Stimulated activated CD8-positive, alpha-beta memory T cell treated with anti-CD3 and anti-CD28 coated beads, Interleukin-4, amount 100 ng/mL, for 48 hours (primary cell): ENCODE data around the gene MAP1A.
"Not testable (repeated sequence)": the region's sequence is repeated elsewhere in the genome, so short reads cannot be mapped to it uniquely, and the experiment has no call there.

Source experiments
- DNase-seq: peaks from one replicate; pipeline ENCODE4 v3.0.0-alpha.2; 2020

MAP1A gene

DNA sequence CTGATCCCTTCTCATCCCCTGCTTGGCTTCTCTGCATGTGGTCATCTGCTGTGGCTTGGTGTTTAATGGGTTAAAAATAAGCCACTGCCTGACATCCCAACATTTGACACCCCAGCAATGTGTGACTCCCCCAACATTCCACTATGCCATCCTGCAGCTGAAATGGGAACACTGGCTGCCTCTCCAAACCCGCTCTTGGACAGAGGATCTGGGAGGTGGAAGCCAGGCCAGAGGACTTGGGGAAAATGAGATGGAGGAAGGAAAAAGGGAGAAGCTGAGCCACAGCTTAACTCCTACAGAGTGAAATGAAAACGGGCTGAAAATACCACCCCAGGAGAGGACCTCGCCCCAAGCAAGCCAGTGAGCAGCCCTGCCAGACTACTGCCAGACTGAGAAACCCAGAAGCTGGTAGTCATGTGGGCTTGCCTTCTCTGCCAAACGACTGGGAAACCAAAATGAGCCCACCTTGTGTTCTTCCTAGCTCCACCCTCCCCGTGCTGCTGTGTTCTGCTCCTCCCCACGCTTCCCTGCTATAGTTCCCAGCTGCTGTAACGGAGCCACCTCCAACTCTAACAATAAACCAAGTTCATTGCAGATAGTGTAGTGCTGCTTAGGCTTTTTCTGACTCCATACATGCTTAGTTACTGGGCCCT lies 13.7 kb downstream of the MAP1A start:
- DNase-seq = no peak

DNA sequence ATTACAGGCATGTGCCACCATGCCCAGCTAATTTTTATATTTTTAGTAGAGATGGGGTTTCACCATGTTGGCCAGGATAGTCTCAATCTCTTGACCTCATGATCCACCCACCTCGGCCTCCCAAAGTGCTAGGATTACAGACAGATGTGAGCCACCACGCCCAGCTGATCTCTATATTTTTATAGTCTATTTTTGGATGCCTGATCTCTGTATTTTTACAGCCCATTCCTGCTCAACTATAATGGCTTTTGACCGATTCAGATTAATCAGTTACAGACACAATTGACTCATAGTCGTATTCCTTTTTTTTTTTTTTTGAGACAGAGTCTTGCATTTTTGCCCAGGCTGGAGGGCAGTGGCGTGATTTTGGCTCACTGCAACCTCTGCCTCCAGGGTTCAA lies 15.4 kb downstream of the MAP1A start:
- DNase-seq = not testable (repeated sequence)

DNA sequence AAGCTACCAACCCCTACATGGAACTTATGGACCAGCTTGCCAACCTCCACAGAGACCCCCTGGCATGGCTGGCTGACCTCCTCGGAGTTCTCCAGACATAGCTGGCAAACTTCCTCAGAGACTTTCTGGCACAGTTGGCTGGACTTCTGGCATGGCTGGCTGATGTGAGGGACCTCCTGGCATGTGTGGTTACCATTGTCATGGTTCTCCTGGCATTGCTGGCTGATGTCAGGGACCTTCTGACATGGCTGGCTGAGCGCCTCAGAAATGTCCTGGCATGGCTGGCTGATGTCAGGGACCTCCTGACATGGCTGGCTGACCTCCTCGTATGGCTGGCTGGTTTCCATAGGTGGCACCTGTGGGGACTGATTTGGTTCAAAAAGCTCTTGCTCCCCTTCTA lies 17.5 kb downstream of the MAP1A start:
- DNase-seq = no peak

DNA sequence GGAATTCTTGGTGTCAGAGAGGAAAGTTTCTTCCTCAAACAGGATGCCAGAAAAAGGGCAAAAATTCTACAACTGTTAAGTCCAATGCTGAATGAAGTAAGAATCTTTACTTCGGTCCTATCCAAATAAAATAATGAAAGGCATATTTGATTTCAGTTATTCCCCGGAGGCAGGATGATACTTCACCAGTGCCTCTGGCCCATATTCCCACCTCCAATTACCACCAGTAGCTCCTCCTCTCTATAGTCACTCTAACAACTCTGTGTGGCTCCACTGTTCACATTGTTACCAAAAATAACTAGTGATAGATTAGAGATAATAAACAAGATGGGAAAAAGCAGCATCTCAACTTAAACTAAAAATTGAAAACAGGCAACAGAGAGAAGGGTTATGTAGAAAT lies 20.7 kb downstream of the MAP1A start:
- no peak for DNase-seq

DNA sequence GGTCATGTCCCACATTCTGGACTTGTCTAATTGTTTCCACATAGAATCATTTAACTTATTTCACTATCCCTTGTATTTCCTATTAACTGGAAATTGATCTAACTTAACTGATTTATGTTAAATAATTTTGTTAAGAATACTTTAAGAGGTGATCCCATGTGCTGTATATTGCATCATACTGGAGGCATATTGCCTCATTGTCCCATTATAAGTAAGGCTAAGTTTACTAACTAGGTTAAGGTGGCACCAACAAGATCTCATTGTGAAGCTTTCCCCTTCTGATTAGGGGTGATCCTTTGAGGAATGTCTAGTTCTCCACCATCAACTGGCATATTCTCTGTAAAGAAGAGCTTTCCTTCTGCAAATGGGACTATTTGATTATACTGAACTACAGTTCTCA lies 24.4 kb downstream of the MAP1A start:
- DNase-seq = no peak

DNA sequence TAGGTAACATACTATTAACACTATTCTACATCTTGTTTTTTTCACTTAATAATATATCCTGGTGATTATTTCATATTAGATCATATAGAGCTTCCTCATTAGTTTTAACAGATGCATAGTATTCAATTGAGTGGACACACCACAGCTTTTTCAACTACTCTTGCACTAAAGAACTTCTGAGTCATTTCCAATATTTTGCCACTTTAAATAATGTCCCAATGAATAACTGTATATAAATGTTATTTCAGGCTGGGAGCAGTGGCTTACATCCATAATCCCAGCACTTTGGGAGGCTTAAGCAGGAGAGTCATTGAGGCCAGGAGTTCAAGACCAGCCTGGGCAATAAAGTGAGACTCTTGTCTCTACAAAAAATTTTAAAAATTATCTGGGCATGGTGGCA lies 26.9 kb downstream of the MAP1A start:
- no peak for DNase-seq

DNA sequence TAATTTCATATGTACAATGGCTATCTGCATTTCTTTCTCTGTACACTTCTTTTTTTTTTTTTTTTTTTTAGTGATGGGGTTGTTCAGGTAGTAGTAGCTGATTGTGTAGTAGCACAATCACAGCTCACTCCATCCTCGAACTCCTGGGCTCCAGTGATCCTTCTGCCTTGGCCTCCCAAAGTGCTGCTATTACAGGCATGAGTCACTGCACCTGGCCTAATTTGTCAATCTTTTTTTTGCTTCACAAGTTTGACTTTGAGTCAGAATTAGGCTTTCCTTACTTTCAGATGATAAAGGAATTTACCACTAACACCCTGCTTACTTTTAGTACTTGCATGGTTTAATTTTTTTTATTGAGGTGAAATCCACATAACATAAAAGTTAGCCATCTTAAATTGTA lies 28.0 kb downstream of the MAP1A start:
- DNase-seq = no peak

DNA sequence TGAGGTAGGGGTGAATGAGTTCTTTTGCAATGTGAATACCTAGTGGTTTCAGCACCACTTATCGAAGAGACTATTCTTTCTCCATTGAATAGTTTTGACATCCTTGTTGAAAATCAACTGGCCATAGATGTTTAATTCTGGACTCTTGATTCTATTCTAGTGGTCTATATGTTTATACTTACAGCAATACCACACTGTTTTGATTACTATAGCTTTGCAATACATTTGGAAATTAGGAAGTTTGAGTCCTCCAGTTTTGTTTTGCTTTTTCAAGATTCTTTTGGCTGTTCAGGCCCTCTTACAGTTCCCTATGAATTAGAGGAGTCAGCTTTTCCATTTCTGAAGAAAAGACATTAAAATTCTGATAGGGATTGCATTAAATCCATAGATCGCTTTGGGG lies 30.1 kb downstream of the MAP1A start:
- DNase-seq = no peak

DNA sequence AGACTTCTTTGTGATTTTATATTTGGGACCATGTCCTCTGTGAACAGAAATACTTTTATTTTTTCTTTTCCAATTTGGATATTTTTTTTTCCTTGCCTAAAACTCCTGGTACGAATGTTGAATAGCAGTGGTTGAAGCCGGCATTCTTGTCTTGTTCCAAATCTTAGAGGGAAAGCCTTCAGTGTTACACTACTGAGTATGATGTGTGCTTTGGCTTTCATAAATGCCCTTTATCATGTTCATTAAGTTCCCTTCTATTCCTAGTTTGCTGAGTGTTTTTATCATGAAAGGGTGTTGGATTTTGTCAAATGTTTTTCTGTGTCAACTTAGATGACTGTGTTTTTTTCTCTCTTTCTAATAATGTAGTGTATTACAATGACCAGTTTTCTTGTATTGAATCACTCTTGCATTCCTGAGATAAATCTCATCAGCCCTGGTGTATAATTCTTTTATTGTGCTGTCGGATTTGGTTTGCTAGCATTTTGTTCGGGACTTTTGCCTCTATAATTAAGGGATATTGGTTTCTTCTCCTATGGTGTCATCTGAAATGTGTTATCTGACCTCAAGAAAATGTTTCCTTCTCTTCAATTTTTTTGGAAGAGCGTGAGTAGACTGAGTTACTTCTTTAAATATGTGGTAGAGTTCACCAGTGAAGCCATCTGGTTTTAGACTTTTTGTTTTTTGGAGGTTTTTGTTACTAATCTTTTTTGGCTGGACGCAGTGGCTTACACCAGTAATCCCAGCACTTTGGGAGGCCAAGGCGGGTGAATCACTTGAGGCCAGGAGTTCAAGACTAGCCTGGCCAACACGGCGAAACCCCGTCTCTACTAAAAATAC lies 33.3 kb downstream of the MAP1A start:
- DNase-seq = no peak

DNA sequence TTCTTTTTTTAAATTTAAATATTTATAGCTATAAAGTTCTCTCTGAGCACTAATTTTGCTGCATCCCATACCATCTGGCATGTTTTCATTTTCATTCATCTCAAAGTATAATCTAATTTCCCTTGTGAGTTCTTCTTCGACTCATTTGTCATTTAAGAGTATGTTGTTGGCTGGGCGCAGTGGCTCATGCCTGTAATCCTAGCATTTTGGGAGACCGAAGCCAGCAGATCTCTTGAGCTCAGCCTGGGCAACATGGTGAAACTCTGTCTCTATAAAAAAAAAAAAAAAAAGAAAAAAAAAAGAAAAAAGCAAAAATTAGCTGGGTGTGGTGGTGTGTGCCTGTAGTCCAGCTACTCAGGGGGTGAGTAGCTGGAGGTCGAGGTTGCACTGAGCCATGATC lies 34.8 kb downstream of the MAP1A start:
- DNase-seq = no peak

DNA sequence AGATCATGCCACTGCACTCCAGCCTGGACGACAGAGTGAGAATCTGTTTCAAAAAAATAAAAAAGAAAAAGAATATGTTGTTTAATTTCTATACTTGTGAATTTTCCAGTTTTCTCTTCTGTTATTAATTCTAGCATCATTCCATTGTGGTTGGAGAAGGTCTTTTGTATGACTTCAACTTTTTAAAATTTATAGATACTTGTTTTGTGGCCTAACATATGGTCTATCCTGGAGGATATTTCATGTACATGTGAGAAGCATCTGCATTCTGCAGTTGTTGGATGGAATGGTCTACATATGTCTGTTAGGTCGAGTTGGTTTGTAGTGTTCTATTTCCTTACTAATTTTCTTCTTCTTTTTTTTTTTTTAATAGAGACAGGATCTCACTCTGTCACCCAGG lies 35.6 kb downstream of the MAP1A start:
- no peak for DNase-seq

DNA sequence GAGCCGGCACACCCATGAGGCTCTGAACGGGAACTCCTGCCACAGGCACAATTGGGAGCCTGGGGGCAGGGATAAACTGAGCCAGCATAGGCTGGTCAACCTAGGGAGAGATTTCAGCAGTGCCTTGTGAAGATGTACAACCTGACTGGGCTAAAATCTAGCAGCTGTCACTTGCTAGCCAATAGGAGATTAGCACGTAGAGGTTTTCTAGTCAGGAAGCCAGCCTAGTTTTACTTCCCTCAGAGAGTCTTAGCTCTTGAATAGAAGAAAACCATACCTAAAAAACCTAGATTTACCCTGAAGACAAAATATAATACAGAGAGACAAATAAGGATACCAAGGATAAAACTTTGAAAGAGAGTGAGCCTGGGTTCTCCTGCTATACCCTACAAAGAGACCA lies 45.3 kb downstream of the MAP1A start:
- not testable (repeated sequence) for DNase-seq

DNA sequence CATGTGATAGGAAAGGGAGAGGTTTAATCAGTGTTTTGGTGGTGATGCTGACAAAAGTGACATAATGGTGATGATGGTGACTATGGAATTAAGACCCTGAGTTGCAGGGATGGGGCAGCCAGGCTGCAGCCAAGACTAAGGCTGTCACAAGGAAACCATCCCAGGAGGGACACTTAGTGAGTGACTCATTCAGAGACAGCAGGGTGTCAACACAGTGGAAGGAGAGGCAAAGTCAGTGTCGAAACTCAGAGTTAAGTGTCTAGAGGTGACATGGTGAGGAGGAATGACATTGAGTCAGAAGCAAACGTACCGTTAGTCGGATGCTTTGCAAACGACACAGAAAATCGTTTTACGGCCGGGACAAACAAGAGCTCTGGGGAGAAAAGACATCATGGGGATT lies 46.4 kb downstream of the MAP1A start:
- not testable (repeated sequence) for DNase-seq

DNA sequence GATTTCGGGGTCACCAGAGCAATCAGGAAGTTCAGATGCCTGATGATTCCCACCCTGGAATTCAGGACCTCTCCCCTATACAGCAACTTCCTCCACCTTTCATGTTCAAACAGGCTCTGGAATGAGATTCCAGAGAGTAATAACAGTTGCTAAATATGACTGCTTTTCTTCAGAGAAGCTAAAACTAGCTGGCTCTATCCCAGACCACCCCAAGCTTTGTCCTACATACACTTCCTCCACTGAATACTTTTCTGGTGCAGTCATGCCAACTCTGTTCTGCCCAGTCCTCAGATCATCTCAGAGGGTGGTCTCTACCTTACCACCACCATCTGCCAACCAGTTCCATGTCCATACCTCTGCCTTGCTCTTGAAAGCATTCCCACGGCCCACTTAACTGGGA lies 49.2 kb downstream of the MAP1A start:
- not testable (repeated sequence) for DNase-seq

DNA sequence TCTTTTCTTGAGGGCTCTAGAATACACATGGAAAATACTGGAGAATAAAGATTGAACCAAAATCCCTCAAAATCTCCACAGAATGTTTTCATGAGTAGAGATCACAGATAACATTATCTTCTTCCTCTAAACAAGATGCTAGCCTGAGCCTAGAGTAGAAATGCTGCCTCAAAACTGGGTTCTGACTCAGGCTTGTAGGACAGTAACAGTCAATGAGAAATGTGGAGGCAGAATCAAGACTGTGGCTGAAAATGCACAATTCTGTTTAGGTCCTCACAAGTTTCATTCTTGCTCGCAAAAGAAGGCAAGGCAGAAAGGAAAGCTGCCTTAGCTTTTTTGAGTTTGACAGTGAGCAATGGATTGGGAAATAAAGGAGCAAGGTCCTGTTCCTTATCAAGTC lies 57.2 kb downstream of the MAP1A start:
- not testable (repeated sequence) for DNase-seq
